Cerebellar nuclear complex (tissue), 1 donor: Measurements from ENCODE around the gene KAZN.

ENCODE experiments used
- DNase-seq, 2 experiments: peaks; one replicate each; lab custom pipeline; 2025; lab: John Stamatoyannopoulos, UW

Gene KAZN

DNA sequence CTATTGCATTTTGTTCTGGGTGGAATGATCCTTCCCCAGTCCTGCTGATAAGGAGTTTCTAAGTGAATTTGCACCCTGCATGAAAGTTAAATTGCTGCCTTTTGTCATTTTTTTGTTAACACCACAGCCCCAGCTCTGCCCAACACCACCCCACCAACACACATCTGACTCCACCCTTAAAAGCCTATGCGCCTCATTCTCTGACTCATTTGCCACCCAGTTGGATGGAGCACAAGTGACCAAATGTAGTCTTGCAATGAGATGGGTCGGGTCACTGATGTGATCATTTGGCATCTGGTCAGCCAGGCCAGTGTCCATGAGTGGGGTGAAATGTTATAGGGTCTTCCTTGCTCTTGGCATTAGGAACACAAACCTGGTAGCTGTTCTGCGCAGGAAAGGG, 256.8 kb downstream of the KAZN start:
- DNase-seq: no peak

DNA sequence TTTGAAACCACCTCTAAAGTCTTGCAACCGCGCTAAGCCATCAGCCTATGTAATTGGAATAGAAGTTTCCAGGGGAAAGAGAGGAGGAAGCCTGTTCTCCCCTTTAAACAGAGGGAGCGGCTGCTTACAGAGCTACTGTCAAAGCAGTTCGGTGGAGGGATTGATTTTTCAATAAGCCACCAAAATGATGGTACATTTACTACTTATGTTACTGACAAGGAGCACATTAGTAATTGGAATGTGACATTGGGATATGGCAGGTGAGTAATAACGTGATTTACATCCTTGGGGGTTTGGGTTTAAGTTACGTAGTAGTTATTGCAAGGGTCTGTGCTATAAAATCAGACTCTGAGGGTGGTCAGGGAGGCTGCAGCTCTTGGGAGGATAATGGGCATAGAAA, 257.3 kb downstream of the KAZN start:
- DNase-seq: no peak

DNA sequence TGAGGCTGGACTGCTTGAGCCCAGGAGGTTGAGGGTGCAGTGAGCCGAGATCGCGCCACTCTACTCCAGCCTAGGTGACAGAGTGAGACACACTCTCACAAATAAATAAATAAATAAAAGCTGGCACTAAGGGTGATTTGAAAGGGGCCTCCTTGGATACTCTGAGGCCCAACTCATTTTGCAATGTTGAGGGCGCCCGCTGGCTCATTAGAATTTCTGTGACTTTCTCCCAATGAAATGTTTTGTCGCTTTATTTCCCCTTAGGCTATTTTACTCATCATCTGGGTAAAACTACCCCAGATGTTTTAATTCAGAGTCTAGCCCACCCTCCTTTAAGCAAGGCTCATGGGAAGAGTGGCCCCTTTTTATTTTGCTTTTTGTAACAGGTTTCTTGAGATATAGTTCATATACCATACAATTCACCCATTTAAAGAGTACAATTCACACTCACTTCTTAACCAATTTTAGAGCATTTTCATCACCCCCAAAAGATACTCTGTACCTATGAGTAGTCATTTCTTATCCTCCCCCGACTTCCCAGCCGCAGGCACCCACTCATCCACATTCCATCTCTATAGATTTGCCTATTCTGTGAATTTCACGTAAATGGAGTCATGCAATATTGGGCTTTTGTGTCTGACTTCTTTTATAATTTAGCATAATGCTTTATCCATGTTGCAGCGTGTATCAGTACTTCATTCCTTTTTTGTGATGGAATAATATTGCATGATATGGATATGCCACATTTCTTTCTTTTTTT, 259.1 kb downstream of the KAZN start:
- no peak for DNase-seq

DNA sequence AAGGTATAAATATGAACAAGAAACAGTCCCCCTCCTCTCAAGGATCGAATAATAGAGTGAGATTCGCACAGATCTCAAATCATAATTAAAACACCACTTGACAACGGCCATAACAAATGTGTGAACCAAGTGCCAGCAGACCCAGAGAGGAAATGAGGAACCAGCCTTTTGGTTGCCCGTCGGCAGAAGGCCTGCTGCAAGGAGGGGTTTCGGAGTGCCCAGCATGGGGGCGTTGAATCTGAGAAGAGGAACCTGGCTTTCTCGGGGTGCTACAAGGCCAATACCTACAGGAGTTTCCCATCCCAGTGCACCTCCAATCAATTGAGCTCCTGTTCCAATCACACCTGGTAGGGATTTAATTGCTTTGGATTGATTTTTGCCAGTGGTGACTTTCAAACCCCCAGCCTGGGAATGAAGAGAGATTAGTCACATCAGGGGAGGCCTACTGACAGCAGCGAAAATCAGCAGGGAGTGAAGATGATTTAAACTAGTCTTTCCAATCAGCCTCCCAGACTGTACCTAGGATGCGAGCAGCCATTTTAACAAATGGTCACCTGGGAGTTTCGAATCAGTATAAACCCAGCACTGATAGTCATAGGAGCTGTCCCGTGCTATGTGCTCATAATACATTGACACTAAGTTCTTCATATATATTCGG, 263.8 kb downstream of the KAZN start:
- no peak for DNase-seq

DNA sequence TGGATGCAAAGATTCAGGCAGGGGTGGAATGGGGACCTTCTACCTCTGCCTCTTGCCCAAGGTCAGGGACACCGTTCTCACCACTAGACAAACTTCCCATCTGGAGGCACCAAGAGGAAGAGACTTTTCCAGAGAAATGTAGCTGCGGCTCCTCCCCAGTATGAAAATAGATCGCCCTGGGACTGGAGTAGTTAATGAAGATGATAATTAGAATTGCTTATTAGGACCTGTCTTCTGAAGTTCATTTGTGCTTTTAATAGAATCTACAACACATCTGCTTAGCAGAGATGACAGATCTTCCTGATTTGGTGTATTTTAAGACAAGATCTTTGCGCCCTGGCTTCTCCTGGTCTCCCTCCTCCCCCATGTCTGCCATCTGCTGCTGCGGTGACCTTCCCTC, 266.6 kb downstream of the KAZN start:
- DNase-seq: no peak

DNA sequence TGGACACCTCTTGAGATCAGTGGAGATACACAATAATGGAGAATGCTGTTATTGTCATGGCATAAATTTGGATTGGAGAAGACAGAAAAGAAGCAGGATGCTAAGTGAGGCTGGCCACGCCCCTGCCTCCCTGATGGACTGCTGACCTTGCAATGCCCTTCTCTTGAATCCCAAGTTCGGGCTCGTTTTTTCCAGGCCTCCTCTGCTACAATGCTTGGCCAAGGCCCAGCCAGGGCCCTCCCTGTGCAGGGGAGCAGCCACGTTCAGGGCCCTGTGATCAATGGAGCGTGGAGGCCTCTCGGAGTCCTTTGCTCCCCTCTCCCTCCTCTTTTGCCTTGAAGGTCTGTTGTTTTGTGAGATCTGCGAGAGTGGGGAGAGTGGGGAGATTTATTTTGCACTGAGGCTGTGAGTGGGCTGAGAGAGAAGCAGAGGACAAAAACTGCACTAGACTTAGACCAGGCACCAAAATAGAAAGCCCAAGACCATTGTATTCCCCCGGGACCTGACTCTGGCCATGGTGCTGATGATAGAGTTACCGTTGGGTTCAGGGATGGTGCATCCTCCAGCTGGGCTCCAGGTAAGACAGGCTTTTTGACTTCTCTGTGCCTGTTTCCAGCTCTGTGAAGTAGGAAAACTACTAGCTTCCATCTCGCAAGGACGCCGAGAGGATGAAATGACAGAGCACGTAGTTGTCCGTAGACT, 268.6 kb downstream of the KAZN start:
- no peak for DNase-seq

DNA sequence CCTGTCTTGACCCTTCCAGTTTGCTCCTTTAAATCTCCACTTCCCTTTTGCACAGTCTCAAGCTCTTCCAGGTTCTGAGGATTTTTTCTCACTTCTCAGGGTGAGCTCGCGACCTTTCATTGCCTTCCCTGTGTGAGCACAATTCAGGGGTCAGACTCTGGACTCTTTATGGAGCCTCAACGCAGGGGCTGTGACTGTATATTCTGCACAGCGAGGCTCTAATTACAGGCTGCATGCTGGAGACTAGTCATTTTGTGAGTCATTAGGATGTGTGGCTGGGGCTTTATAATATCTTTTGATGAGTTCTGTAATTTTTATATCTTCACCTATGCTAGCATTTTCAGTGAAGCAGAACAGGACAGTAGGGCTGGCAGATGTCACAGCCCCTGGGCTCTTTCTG, 270.7 kb downstream of the KAZN start:
- no peak for DNase-seq

DNA sequence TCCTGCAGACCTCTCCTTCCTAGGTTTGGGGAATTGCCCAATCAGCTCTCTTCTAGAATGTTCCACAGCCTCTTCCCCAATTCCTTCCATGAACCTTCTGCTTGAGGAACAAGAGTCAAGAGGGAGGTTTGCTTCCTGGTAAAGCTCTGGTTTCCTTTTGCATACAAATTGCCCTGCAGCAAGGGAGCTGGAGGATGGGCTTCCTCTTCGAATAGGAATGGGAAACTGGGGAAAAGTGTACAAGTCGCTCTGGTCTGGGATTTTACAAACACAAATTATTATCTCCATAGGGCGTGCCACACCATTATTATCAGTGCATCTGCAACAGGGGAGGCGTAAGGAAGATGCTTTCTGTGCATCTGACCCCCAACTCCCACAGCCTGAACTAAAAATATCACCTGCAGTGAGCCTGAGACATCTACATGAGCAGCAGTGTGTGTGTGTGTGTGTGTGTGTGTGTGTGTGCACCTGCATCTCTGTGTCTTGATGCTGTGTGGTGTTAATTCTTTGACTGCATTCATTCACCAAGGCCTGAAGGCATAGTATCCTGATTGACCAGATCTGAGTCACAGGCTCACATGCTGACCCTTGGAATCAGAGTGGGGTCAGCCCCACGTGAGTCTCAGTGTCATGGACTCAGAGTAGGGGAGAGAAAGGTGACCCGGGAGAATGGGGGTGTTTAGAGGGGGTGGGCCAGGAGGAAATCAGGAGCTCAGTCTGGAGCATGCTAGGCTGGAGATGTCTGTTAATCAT, 272.9 kb downstream of the KAZN start:
- no peak for DNase-seq

DNA sequence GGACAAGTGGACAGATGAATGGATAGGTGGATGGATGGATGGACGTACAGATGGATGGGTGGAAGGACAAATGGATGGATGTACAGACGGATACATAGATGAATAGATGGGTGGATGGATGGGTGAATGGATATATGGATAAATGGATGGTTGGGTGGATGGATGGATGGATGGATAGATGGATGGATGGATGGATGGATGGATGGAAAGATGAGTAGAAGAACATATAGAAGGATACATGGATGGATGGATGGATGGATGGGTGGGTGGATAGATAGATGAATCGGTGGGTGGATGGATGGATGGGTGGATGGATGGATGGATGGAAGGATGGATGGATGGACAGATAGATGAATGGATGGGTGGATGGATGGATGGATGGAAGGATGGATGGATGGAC, 274.3 kb downstream of the KAZN start:
- DNase-seq: no peak

DNA sequence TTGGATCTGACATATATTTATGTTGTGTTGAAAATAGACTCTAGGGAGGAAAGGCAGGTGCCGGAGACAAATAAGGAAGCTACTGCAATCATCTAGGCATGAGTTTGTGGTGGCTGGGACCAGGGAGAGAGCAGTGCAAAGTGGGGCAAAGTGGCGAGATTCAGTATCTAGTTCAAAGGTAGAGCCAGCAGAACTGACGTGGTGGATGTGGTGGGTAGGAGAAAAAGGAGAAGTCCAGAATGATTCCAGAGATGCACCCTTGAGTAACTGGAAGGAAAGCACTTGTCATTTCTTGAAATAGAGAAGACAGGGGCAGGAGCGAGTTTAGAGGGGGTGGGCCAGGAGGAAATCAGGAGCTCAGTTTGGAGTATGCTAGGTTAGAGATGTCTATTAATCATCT, 275.2 kb downstream of the KAZN start:
- DNase-seq: no peak

DNA sequence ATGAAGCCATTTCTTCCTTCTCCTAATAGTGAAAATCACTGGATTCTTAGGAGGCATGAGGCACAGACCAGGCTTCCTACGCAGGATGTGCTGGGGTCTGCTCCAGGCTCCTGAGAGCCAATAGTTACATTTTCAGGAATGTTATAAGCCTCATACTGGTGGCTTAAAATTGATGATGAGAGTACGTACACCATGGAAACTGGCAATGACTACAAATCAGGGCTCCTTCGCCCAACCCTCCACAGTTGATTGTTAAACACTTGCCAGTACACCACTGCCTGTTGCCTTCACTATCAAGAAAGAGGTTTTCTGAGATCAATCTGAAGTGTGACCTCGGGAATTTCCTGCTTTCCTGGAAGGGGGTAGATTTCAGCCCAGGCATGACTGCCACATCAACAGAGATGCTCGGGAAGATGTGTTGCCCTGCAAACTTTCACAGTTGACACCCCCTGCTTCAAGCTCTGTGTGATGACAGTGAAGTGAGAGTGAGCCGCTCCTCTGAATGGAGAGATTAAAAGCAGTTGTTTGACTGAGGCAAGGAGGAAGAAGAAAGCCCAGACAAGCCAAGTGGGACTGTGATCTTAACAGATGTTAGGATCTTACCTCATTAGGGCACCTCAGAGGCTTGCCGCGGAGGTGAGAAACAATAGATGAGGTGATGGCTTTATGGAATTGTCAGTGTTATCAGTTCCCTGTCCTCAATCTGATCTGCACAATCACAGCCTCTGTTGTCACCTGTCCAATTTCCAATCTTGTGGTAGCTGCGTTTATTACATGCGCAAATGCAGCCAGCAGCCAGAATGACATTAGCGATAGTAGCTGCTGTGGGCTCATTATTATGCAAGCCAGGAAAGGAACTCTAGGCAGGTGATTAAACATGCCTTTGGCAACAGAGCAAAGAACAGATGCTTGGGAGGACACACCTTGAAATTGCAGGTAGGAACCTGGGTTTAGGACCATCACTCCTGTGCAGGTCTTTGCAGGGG, 277.3 kb downstream of the KAZN start:
- no peak for DNase-seq

DNA sequence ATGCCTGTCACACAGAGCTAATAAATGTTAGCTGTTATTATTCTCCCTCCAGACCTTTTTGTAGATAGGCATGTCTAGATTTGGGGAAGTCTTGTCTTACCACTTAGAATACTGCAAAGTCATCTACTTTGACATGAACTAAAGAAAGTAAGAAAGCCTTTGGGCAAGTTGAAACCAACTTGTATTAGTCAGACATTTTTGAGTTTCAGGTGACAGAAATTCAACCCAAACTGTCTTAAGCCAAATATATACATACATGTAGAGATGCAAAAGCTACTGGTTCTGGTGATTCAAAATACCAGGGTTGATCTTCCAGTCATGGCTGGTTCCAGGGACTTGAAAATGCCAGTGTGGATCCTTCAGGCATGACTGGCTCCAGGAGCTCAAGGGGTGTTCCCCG, 278.3 kb downstream of the KAZN start:
- no peak for DNase-seq

DNA sequence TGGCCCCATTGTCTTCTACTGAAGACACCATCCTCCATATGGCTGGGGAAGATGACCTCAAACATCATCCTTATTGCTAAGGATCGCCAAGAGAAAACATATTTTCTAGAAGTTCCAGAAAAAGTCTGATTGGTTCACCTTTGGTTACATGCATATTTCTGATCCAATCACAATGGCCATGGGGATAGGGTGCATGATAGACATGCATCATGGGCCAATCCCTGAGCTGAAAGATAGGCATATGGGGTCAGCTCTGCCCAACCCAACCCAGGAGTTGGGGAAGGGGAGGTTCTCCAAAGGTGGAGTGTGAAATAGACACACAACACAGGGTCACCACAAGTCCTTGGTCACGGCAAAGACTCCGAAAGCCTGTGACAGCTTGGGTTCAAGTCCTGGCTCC, 278.7 kb downstream of the KAZN start:
- no peak for DNase-seq

DNA sequence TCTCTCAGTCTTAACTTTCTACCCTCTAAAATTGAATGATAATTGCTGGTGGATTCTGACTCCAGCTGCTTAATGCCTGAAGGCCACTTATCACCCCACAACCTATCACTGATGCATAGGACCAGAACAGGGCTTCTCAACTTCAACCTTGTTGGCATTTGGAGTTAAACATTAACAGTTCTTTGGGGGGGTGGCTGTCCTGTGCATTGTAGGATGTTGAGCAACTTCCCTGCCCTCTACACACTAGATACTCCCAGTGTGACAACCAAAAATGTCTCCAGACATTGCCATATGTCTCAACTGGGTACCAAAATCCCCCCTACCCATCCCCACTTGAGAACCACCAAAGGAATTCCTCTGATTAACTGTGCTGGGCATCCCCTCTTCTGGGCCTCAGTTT, 279.6 kb downstream of the KAZN start:
- no peak for DNase-seq

DNA sequence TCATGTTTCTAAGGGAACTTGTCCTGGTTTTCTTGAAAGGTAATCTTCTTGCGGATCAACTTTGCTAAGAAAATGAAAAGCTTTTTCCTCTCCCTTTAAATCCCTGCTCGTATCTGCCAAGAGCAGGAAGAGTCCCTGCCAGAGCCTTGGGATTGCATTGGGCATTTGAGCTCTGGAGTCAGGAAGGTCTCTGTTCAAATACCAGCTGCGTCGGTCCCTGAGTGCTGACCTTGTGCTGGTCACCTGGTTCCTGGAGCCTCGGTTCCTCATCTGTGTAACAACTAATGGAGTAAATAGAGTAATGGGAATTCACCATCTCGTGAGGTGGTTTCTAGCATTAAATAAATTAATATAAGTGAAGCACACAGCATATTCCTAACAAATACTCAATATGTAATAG, 280.5 kb downstream of the KAZN start:
- DNase-seq: no peak

DNA sequence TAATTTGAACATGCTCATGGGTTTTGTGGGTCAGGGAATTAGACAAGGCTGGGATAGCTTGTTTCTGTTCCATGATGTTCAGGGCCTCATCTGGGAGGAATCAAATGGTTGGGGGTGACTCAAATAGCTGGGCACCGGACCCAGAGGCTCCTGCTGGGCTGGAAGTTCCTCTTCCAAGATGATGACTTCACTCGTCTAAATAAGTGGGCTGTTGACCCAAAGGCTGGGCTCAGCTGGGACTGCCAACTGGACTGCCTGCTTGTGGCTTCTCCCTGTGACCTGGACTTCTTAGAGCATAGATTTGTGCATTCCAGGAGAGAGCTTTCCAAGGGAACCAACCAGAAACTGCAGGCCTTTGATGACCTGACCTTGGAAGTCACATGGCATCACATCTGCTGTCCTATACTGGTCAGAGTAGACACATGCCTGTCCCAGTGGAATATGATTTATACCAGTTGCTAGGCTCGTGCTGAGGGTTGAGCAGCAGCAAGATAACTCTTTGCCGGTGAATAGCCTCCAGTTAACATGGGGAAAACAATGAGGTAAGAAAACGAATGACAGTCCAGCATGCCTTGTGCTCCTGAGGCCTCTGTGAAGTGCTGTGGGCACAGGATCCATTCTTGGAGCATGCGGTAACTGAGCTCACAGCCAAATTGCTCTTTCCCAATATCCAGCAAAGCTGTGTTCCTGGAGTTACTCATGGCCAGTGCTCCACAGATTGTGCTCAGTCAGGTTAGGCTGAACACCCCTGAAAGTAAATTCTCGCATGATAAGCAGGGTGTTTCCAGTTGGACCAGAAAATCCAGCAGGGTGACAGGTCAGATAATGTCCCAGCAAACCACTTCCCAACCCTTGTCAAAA, 282.2 kb downstream of the KAZN start:
- no peak for DNase-seq

DNA sequence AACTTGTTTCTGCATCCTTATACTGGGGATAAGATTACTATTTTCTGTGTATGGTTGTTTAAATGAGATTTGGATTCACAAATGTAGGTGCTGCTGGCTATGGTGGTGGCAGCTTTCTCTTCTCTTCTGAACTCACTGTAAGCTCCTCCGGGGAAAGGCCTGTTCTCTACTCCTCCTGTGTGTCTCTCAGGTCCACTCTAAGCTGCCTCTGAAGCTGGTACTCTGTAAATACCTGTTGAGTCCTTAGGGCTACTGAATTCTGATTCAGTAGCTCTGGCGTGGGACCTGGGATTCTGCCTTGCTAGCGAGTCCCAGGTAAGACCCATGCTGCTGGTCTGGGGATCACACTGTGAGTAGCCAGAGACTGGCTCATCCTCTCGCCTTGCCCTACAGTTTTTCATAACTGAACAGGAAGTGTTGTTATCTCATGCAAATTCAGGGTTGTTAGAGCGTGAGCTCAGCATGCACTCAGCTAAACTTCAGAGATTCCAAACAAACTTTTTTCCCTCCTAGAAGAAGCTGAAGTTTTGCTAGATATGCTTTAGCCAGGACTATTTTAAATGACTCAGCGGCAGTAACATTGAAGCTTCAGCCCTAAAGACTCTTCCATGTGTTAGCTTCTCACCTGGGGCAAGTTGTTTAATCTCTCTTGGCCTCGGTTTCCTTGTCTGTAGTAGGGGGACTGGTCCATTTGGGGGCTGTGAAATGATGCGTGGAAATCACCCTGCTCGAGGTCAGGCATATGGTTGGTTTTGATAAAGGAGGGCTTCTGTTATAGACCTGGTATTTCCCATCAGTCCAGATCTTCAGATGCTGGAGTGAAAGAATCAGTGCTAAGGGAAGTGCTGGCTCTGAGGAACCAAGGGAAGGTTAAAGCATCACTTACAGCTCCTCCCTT, 283.5 kb downstream of the KAZN start:
- no peak for DNase-seq

DNA sequence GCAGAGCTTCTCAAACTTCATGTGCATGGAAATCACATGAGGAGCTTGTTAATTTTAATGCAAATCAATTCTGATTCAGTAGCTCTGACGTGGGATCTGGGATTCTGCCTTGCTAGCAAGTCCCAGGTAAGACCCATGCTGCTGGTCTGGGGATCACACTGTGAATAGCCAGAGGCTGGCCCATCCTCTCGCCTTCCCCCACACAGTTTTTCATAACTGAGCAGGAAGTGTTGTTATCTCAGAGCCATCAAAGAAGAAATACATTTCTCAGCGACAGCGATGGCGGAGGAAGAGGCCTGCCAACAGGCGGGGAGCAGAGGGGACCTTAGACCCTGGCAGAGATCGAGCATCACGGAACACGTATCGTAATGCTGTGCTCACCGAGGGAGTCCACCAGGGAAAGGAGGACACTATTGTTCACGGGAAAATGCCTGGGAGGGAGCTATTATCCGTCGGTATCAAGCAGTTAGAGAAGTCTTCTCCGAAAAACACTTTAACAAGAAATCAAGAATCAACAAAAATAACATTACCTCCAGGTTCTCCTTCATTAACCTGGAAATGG, 286.2 kb downstream of the KAZN start:
- DNase-seq: no peak

DNA sequence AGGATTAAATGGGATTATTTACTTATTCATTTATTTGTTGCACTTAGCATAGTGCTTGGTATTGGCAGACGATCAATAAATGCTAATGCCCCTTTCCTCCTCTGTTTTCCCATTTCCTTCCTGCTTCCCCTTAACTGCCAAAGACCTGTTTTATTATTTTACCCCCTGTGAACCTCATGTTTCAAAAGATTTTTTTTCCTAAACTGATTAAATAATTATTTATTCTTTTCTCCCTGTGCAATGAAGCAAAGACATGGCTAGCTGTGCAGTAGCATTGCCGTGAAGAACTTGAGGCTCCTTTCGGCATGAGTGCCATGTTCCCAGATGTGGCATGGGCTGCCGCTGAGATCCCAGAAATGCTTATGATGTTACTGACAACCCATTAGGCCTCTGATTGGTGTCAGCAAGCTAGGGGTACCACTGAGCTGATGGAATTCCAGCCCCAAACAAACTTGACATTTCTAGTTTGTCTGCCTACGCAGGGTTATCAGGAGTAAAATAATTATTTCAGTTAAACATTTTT, 288.6 kb downstream of the KAZN start:
- DNase-seq: no peak
